COLO829 (cell line): Measurements from ENCODE around the gene PLCL2.
A peak's percentile ranks its signal among the peaks of the same experiment; 100 is the strongest.

Source experiments
- DNase-seq: peaks from one replicate; pipeline ENCODE4 v3.0.0; 2012; ENCODE audit warnings: low spot score

Gene PLCL2

GRCh38 chr3:17013571-17013970 is 128.8 kb downstream of the PLCL2 start:
- no peak for DNase-seq

DNA sequence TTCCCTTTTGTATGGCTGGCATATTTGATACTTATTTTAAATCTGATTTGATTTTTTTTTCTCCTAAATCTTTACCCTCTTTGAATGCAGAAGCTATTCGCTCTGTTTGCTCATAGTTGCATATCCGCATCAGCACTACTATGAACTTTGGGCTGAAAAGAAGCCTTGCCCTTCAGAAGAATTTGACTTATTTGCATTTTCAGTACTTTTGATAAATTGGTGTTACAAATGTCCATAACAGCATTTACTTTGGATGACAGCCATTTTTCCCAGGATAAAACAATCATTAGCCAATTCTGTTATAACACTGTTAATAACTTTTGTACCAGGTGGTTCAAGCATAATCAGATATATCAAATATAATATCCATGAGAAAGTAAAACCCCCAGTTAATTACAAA is 129.5 kb downstream of the PLCL2 start:
- no peak for DNase-seq

- no peak for DNase-seq
Measured at GRCh38 chr3:17014709-17015108, 130.0 kb downstream of the PLCL2 start.

GRCh38 chr3:17021614-17022013 is 136.9 kb downstream of the PLCL2 start:
- no peak for DNase-seq

- no peak for DNase-seq
Measured at GRCh38 chr3:17023006-17023664, 138.4 kb downstream of the PLCL2 start.

GRCh38 chr3:17025594-17026139 is 140.9 kb downstream of the PLCL2 start:
- no peak for DNase-seq

- no peak for DNase-seq
Measured at GRCh38 chr3:17027318-17027717, 142.6 kb downstream of the PLCL2 start.

DNA sequence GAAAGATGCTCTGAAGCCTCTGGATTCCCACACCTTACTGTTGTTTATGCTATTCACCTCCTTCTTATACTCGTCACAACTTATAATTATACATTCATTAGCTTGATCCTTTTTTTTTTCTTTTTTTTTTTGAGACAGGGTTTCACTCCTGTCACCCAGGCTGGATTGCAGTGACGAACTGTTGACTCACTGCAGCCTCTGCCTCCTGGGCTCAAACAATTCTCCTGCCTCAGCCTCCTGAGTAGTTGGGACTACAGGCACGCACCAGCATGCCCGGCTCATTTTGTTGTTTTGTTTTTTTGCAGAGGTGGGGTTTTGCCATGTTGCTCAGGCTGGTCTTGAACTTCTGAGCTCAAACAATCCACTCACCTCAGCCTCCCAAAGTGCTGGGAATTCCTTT is 143.6 kb downstream of the PLCL2 start:
- no peak for DNase-seq

DNA sequence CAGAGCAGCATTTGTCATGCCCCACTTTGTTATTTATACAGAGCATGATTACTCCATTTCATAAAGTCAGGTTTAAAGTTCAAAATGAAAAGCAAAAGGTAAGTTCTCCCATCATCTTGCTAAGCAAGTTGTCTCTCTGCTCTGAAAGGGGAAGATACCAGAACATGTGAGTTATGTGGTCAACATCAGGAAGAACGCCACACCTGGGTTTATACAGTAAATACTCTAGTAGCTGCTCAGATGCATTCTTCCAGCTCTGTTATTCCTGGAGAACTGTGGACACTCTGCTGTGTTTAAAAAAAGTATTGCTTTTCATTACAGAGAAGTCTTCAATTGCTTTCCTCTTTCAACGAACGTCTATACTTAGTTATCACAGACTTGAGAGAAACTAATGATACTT is 145.7 kb downstream of the PLCL2 start:
- DNase-seq, result no peak

- no peak for DNase-seq
Measured at GRCh38 chr3:17030956-17031652, 146.3 kb downstream of the PLCL2 start.

DNA sequence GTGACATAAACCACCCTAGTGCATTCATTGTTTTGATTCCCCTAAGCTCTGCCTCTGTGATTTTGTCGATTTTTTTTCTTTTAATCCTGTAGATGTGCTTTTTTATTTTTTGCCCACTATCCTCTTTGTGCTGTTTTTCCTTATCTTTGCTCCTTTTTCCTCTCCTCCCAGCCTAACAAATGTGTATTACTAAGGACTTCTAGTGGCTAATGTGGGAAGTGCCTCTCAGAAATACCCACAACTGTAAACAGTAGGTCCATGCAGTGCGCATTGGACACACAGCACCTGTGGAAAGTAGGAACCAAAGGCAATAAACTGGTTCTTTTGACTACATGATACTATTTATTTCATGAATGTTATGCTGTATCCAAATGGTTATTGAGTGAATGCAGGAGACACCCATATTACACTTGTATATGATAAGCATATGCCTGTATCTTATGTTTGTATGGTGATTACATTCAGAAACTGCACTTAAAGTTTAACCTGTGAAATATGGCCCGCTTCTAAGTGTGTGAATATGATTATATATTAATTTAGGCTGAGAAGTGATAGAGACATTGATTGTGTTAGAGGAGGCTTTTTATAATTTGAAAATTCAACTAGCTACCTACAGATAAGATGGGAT is 147.8 kb downstream of the PLCL2 start:
- DNase-seq, result peak; percentile 12

- DNase-seq, result no peak
Measured at GRCh38 chr3:17033516-17034168, 148.9 kb downstream of the PLCL2 start.

- no peak for DNase-seq
Measured at GRCh38 chr3:17035033-17035432, 150.3 kb downstream of the PLCL2 start.

- DNase-seq, result no peak
Measured at GRCh38 chr3:17035966-17036365, 151.2 kb downstream of the PLCL2 start.

DNA sequence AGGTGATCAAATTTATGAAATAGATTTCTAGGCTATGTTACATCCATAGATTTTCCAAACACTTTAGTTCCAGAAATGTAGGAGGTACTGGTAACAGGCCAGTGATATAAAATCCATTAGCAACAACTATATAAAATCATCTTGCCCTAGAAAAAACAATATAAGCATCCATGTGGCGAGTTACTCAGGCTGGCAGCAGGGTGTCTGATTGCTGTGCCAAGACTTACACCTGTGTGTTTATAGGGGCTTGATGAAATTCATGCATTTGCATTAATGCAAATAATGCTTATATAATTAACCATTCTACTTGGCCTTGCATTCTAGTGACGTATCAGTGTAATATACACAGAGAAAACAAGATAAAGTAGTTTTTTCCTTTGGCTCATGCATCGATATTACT is 153.4 kb downstream of the PLCL2 start:
- DNase-seq, result no peak

GRCh38 chr3:17038900-17039553 is 154.3 kb downstream of the PLCL2 start:
- DNase-seq, result no peak

DNA sequence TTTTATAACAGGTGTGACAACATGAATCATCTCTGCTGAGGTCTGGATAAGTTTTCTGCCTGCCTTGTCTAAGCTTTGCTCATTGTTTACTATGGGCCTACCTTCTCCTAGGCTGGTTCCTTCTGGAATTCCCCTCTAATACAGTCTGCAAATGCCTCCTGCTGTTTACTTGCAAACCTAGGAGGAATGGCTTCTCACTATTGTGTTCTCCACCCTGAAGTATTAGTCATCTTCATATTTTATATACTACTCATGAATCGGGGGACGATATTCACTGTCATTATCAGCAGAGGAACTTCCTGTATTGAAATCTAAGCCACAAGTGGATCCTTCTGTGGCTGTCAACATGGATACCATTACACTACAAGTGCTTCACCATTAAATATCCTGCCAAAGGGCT is 154.8 kb downstream of the PLCL2 start:
- peak; percentile 19 for DNase-seq

GRCh38 chr3:17040322-17040989 is 155.7 kb downstream of the PLCL2 start:
- no peak for DNase-seq

DNA sequence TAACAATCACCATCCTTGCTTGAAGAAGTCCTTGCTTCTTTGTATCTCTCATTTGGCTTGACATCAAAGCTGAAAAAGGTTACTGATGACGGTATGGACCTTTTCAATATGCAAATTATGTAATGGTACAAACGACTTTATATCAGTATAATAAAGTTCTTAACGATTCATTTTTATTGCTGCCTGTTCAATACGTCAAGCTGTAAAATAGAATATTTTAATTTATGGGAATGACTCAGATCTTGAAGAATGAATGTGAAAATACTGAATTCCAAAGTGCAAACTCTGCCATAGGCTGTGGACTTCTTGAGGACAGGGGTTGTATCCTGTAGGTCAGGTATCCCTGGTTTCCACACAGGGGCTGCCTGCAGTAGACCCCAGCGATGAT is 156.2 kb downstream of the PLCL2 start:
- no peak for DNase-seq

GRCh38 chr3:17044855-17045254 is 160.1 kb downstream of the PLCL2 start:
- no peak for DNase-seq

DNA sequence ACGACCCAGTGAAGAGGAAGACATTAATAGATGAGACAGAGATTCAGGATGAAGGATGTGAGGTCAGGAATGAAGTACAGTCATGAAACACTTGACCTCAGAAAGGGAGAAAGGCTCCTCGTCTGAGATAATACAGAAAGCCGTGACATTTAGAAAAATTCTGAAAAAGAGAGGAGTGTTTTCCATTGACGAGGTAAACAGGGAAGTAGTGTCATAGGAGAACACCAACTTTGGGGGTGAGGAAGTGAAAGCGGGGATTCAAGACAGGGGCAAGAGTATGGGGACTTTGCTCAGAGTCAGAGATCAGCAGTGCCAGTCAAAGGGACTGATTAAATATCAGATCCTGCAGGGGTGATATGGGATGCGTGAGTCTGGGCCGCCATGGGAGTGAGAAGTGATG is 160.9 kb downstream of the PLCL2 start:
- DNase-seq, result no peak

GRCh38 chr3:17046623-17047022 is 161.9 kb downstream of the PLCL2 start:
- no peak for DNase-seq
